Measurements from ENCODE around the gene RAD18.

The RAD18 gene

DNA sequence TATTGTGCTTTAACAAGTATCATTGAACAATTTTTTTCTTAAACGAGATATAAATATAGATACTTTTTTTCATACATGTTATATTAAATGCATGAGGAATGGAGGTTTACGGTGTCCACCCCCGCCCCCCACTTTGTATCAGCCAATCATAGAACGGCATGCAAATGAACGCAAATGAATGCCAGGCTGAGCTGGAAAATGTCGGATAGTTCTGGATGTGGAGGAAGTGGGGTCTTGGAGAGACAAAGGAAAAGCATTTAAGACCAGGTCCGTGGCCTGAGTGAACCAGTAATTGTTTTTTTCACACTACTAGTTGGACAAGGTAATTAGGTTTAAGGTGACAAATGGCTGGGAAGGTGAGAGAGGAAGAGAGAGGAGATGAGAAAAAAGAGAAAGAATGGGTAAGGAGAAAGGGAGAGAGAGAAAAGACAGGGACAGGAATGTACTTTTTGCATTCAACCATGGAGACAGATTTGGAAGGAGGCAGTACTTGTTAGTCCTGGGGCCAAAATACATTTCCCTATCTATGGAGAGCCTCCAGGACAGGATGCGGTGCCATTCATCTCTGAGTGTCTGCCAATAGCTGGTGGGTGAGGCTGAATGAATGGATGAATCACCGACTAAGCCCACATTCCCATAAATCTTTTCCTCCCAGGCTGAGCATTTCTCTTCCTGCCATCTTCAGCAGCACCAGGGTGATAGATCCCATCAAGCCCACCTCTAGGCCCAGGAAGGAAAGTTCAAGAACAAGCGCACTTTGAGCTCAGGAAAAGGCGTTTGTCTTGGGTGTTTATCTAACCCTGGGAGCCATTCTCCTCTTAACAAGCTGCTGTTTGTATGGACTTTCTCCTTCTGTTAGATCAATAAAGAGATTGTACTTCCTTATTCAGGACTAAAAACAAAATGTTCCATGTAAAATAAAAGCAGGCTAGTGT lies 1.4 kb upstream of the RAD18 start:
- H3K4me1 ChIP-seq (ENCODE audit: insufficient read depth, low read length, poor library complexity, severe bottlenecking), result peaks cover 42% of the 10 kb centered on the region
- no peaks in the 10 kb centered on the region for H3K9me3 ChIP-seq (ENCODE audit: insufficient read depth, low read depth, low read length)
- H3K9ac ChIP-seq (ENCODE audit: low read depth, low read length, poor library complexity, severe bottlenecking), result no peak overlapping the region
- H3K4me2 ChIP-seq (ENCODE audit: low read depth, low read length, poor library complexity, severe bottlenecking), result peak overlapping the region; percentile 99
- no peak for TF ChIP-seq EZH2phosphoT487 (IDR thresholded peaks at IDR 0.05; ENCODE audit: borderline replicate concordance)
- TF ChIP-seq, protein P1, sequence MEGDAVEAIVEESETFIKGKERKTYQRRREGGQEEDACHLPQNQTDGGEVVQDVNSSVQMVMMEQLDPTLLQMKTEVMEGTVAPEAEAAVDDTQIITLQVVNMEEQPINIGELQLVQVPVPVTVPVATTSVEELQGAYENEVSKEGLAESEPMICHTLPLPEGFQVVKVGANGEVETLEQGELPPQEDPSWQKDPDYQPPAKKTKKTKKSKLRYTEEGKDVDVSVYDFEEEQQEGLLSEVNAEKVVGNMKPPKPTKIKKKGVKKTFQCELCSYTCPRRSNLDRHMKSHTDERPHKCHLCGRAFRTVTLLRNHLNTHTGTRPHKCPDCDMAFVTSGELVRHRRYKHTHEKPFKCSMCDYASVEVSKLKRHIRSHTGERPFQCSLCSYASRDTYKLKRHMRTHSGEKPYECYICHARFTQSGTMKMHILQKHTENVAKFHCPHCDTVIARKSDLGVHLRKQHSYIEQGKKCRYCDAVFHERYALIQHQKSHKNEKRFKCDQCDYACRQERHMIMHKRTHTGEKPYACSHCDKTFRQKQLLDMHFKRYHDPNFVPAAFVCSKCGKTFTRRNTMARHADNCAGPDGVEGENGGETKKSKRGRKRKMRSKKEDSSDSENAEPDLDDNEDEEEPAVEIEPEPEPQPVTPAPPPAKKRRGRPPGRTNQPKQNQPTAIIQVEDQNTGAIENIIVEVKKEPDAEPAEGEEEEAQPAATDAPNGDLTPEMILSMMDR (conservative IDR thresholded peaks at IDR 0.05; ENCODE audit: low read length), result no peak
- H3K79me2 ChIP-seq (ENCODE audit: insufficient read depth, low read length), result peaks cover 36% of the 10 kb centered on the region
- H2AFZ ChIP-seq (ENCODE audit: low read length), result peak overlapping the region; percentile 60
- H3K36me3 ChIP-seq (ENCODE audit: insufficient read depth, low read length), result no peaks in the 10 kb centered on the region
- H3K27me3 ChIP-seq (ENCODE audit: insufficient read depth, low read length, poor library complexity, severe bottlenecking), result no peaks in the 10 kb centered on the region
- H3F3A ChIP-seq (ENCODE audit: low read depth), result no peaks in the 10 kb centered on the region
- H4K20me1 ChIP-seq (ENCODE audit: insufficient read depth, low read length, poor library complexity, severe bottlenecking), result peaks cover 22% of the 10 kb centered on the region
- H3K4me3 ChIP-seq (ENCODE audit: low read length, poor library complexity, severe bottlenecking), result no peak overlapping the region
- no peaks in the 10 kb centered on the region for H3K9me2 ChIP-seq (replicated peaks; ENCODE audit: low read depth, low read length)

DNA sequence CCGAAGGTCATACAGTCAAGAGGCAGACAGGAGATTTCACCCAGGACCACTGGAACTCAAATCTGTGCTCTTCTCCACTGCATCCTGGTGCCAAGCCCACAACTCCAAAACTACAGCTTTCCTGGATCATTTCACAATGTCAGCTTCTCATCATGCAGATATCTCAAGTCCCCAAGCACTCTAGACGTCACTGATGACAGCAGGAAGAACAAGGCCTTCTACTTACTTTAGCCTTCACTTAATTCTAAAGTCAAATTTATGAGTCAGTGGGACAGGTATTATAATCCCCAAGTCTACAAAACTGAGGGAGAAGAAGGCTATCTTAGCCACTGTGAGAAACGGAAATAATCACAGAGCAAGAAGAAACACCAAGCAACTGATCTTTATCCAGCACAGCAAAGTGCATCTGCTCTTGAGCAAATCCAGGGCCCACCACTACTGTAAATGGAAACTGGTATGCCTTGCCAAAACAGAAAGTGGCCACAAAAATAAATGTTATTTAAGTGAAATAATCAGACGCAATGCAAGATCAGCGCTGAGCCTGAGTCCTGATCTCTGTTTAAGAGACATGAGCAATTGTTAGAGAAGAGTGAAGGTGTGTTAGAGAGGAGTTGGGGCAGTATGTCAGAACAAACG lies 928 bp downstream of the RAD18 start:
- Histone ChIP-seq H3K4me3 (ENCODE audit: low read length, poor library complexity, severe bottlenecking) (peak overlapping the region; percentile 97), H3K27me3 (ENCODE audit: insufficient read depth, low read length, poor library complexity, severe bottlenecking) (no peaks in the 10 kb centered on the region), H3K4me2 (ENCODE audit: low read depth, low read length, poor library complexity, severe bottlenecking) (peak overlapping the region; percentile 99), H3K4me1 (ENCODE audit: insufficient read depth, low read length, poor library complexity, severe bottlenecking) (peaks cover 62% of the 10 kb centered on the region), H3K9ac (ENCODE audit: low read depth, low read length, poor library complexity, severe bottlenecking) (peak overlapping the region; percentile 86), H3K36me3 (ENCODE audit: insufficient read depth, low read length) (no peaks in the 10 kb centered on the region), H3K9me3 (ENCODE audit: insufficient read depth, low read depth, low read length) (no peaks in the 10 kb centered on the region), H3F3A (ENCODE audit: low read depth) (no peaks in the 10 kb centered on the region), H3K79me2 (ENCODE audit: insufficient read depth, low read length) (peaks cover 58% of the 10 kb centered on the region), H4K20me1 (ENCODE audit: insufficient read depth, low read length, poor library complexity, severe bottlenecking) (peaks cover 28% of the 10 kb centered on the region), H3K9me2 (replicated peaks; ENCODE audit: low read depth, low read length) (no peaks in the 10 kb centered on the region), H2AFZ (ENCODE audit: low read length) (peak overlapping the region; percentile 94; the same call in 1 of the 2 replicates)
- no peak for TF ChIP-seq EZH2phosphoT487 (IDR thresholded peaks at IDR 0.05; ENCODE audit: borderline replicate concordance)
- TF ChIP-seq, protein P1 (conservative IDR thresholded peaks at IDR 0.05; ENCODE audit: low read length), result no peak

DNA sequence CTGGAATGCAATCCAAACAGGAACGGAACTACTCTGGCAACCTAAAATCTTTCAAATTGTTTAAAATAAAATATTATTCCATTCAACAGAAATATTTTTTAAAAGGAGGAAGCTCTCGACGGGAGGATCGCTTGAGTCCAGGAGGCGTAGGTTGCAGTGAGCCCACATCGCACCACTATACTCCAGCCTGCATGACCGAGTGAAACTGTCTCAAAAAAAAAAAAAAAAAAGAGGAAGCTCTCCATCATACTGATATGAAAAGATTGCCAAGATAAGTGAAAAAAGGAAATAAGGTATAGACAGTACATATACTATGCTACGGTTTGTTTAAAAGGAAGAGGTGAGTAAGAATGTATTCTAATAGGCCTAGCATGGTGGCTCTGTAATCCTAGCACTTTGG lies 3.6 kb downstream of the RAD18 start:
- Histone ChIP-seq H3K4me1 (ENCODE audit: insufficient read depth, low read length, poor library complexity, severe bottlenecking) (peaks cover 83% of the 10 kb centered on the region), H3K9me3 (ENCODE audit: insufficient read depth, low read depth, low read length) (no peaks in the 10 kb centered on the region), H3F3A (ENCODE audit: low read depth) (no peaks in the 10 kb centered on the region), H3K79me2 (ENCODE audit: insufficient read depth, low read length) (peaks cover 82% of the 10 kb centered on the region), H3K4me3 (ENCODE audit: low read length, poor library complexity, severe bottlenecking) (peak overlapping the region; percentile 24), H2AFZ (ENCODE audit: low read length) (no peak overlapping the region), H3K36me3 (ENCODE audit: insufficient read depth, low read length) (0 out of 2 replicates have a peak, but pooled peaks cover 4% of the 10 kb centered on the region), H3K27me3 (ENCODE audit: insufficient read depth, low read length, poor library complexity, severe bottlenecking) (no peaks in the 10 kb centered on the region), H3K9me2 (replicated peaks; ENCODE audit: low read depth, low read length) (no peaks in the 10 kb centered on the region), H4K20me1 (ENCODE audit: insufficient read depth, low read length, poor library complexity, severe bottlenecking) (peaks cover 32% of the 10 kb centered on the region), H3K4me2 (ENCODE audit: low read depth, low read length, poor library complexity, severe bottlenecking) (peak overlapping the region; percentile 99), H3K9ac (ENCODE audit: low read depth, low read length, poor library complexity, severe bottlenecking) (peak overlapping the region; percentile 86)
- TF ChIP-seq, protein P1 (conservative IDR thresholded peaks at IDR 0.05; ENCODE audit: low read length), result no peak
- TF ChIP-seq EZH2phosphoT487 (IDR thresholded peaks at IDR 0.05; ENCODE audit: borderline replicate concordance), result no peak
